Keratinocyte (primary cell): Measurements from ENCODE around the gene PRDM1. TPM values are rescaled to one million over a fixed set of nuclear protein-coding genes. Genes with fewer than 3 reads are reported as not detected.
A peak's percentile ranks its signal among the peaks of the same experiment; 100 is the strongest.

Experiments used
- DNase-seq: peaks from one replicate; pipeline ENCODE4 v3.0.0-alpha.2; 2011; ENCODE audit warnings: low read depth, missing footprints, low spot score
- FAIRE-seq: peaks from 2 replicates; lab custom pipeline; 2011; peaks lifted over from hg19 to GRCh38; lab: Jason Lieb, UNC
- H2AFZ ChIP-seq: 2 replicates; pipeline ENCODE4 v1.6.0; 2012; ENCODE audit warnings: low read length, control low read depth, inconsistent platforms; ENCODE audit not compliant: control insufficient read depth
- H3K27ac ChIP-seq: 2 replicates; pipeline ENCODE4 v1.5.1; 2011; ENCODE audit warnings: low read length; ENCODE audit not compliant: control insufficient read depth, insufficient read depth
- H3K27me3 ChIP-seq: 3 replicates; pipeline ENCODE4 v1.6.0; 2011; ENCODE audit warnings: low read length; ENCODE audit not compliant: control insufficient read depth, insufficient read depth; ENCODE audit errors: extremely low read depth
- H3K36me3 ChIP-seq, 2 experiments: 2 replicates in 1 of 2; 3 replicates in 1 of 2; pipeline ENCODE4 v1.5.1; 2011; ENCODE audit warnings: low read length in 2 of 2, mild to moderate bottlenecking in 1 of 2; ENCODE audit not compliant: control insufficient read depth in 2 of 2, insufficient read depth in 2 of 2; ENCODE audit errors: extremely low read depth in 1 of 2
- H3K4me1 ChIP-seq: 3 replicates; pipeline ENCODE4 v1.5.1; 2011; ENCODE audit warnings: low read length; ENCODE audit not compliant: control insufficient read depth, insufficient read depth; ENCODE audit errors: extremely low read depth
- H3K4me2 ChIP-seq: 3 replicates; pipeline ENCODE4 v1.6.0; 2011; ENCODE audit warnings: low read depth, low read length; ENCODE audit not compliant: control insufficient read depth, insufficient read depth; ENCODE audit errors: extremely low read depth
- H3K4me3 ChIP-seq, 3 experiments: fragments of 200-600 bp in 1 of 3; sonication (generic) in 1 of 3; 2 replicates in 2 of 3; 3 replicates in 1 of 3; pipeline ENCODE4 v1.5.1; 2011 to 2016; ENCODE audit warnings: low read length in 3 of 3, mild to moderate bottlenecking in 3 of 3, control low read depth in 2 of 3, inconsistent platforms in 1 of 3, low read depth in 1 of 3, mixed read lengths in 1 of 3, mixed run types in 1 of 3, moderate library complexity in 1 of 3; ENCODE audit not compliant: control insufficient read depth in 2 of 3, insufficient read depth in 2 of 3; ENCODE audit errors: extremely low read depth in 1 of 3
- H3K79me2 ChIP-seq: 2 replicates; pipeline ENCODE4 v1.6.0; 2012; ENCODE audit warnings: low read length; ENCODE audit not compliant: control insufficient read depth, insufficient read depth
- H3K9ac ChIP-seq: 3 replicates; pipeline ENCODE4 v1.6.0; 2011; ENCODE audit warnings: low read length; ENCODE audit not compliant: control insufficient read depth, insufficient read depth; ENCODE audit errors: extremely low read depth
- H3K9me1 ChIP-seq: 3 replicates; pipeline ENCODE4 v1.6.0; 2011; ENCODE audit warnings: low read length; ENCODE audit not compliant: control insufficient read depth, insufficient read depth; ENCODE audit errors: extremely low read depth
- H3K9me3 ChIP-seq: 2 replicates; pipeline ENCODE4 v1.5.1; 2012; ENCODE audit warnings: low read depth, low read length; ENCODE audit not compliant: control insufficient read depth
- H4K20me1 ChIP-seq: 3 replicates; pipeline ENCODE4 v1.6.0; 2011; ENCODE audit warnings: low read length; ENCODE audit not compliant: control insufficient read depth, insufficient read depth; ENCODE audit errors: extremely low read depth
- EZH2 ChIP-seq: IDR thresholded peaks from one replicate; pipeline ENCODE4 v1.6.1; 2012; ENCODE audit warnings: inconsistent platforms, mild to moderate bottlenecking, low read length, moderate library complexity
- dilution Hi-C: fragments of 300-500 bp; cut with MboI; formaldehyde crosslinking; loops from one replicate; pipeline ENCODE4 v1.7.0; 2020; ENCODE audit warnings: low sequenced_read_pairs; ENCODE audit not compliant: extremely low pct_ligation_motif_present
- polyA plus RNA-seq, 5 experiments: library from polyadenylated mRNA; depleted of rRNA in 3 of 5; stranded (reverse) in 3 of 5; stranded (forward) in 1 of 5; unstranded in 1 of 5; fragments of >200 nt; gene quantifications; 1 replicate in 1 of 5; 2 replicates in 3 of 5; 3 replicates in 1 of 5; pipeline versions ENCODE4 v1.2.1 to v1.2.3, GENCODE V29; 2011 to 2012; ENCODE audit warnings: missing spikeins in 2 of 5, low read depth in 1 of 5, low replicate concordance in 1 of 5
- TF ChIP-seq, protein P1 (sequence below), 3 experiments: IDR thresholded peaks in 1 of 3; conservative IDR thresholded peaks in 1 of 3; optimal IDR thresholded peaks in 1 of 3; 2 replicates in 2 of 3; 3 replicates in 1 of 3; pipeline versions ENCODE3 to v1.5.1; 2011; ENCODE audit warnings: low read length in 3 of 3, mild to moderate bottlenecking in 3 of 3, moderate library complexity in 2 of 3, control low read depth in 1 of 3, inconsistent platforms in 1 of 3; ENCODE audit not compliant: insufficient read depth in 2 of 3; ENCODE audit errors: extremely low read depth in 1 of 3

Gene PRDM1
- polyA plus RNA-seq, 1 donor (not counting 4 experiments of a cell fraction or from before 2014, with no cell fraction given), result 6.7 TPM

GRCh38 chr6:106138151-106138550 is 52.0 kb downstream of the PRDM1 start:
- Histone ChIP-seq H3K4me1 (peaks cover 27% of the 10 kb centered on the region), H4K20me1 (no peaks in the 10 kb centered on the region), H3K27me3 (no peaks in the 10 kb centered on the region), H3K36me3 (no peaks in the 10 kb centered on the region), H3K79me2 (no peaks in the 10 kb centered on the region), H2AFZ (no peak overlapping the region), H3K9ac (no peak overlapping the region), H3K4me3 (no peak overlapping the region), H3K9me1 (no peaks in the 10 kb centered on the region), H3K27ac (no peak overlapping the region), H3K9me3 (no peaks in the 10 kb centered on the region), H3K4me2 (no peak overlapping the region)
- DNase-seq (no peak), FAIRE-seq (no peak)
- no peak for TF ChIP-seq EZH2
- TF ChIP-seq, protein P1, sequence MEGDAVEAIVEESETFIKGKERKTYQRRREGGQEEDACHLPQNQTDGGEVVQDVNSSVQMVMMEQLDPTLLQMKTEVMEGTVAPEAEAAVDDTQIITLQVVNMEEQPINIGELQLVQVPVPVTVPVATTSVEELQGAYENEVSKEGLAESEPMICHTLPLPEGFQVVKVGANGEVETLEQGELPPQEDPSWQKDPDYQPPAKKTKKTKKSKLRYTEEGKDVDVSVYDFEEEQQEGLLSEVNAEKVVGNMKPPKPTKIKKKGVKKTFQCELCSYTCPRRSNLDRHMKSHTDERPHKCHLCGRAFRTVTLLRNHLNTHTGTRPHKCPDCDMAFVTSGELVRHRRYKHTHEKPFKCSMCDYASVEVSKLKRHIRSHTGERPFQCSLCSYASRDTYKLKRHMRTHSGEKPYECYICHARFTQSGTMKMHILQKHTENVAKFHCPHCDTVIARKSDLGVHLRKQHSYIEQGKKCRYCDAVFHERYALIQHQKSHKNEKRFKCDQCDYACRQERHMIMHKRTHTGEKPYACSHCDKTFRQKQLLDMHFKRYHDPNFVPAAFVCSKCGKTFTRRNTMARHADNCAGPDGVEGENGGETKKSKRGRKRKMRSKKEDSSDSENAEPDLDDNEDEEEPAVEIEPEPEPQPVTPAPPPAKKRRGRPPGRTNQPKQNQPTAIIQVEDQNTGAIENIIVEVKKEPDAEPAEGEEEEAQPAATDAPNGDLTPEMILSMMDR (optimal IDR thresholded peaks at IDR 0.05 in 1 of 3, IDR thresholded peaks at IDR 0.05 in 1 of 3, conservative IDR thresholded peaks at IDR 0.05 in 1 of 3; ENCODE audit: extremely low read depth in 1 of 3, insufficient read depth in 2 of 3, low read length in 3 of 3), result no peak
- dilution Hi-C loops, result no loop called here

- Histone ChIP-seq H3K4me1 (peaks cover 26% of the 10 kb centered on the region), H3K4me3 (no peak overlapping the region), H4K20me1 (no peaks in the 10 kb centered on the region), H3K9me1 (no peaks in the 10 kb centered on the region), H3K27ac (no peak overlapping the region), H3K27me3 (no peaks in the 10 kb centered on the region), H3K79me2 (no peaks in the 10 kb centered on the region), H3K9me3 (no peaks in the 10 kb centered on the region), H3K4me2 (no peak overlapping the region), H3K36me3 (no peaks in the 10 kb centered on the region), H3K9ac (no peak overlapping the region), H2AFZ (no peak overlapping the region)
- no peak for TF ChIP-seq EZH2
- FAIRE-seq (peak; percentile 52), DNase-seq (no peak)
- dilution Hi-C loops, result no loop called here
Observed at GRCh38 chr6:106141441-106142237, 55.5 kb downstream of the PRDM1 start.
